ENCODE measurements around the gene EIF3L.

- TF ChIP-seq CTCF (IDR thresholded peaks at IDR 0.05) (no peak), POLR2A (IDR thresholded peaks at IDR 0.05) (no peak)
Observed at GRCh38 chr22:37880668-37881440, 31.6 kb downstream of the EIF3L start.
